Skeletal muscle satellite cell (primary cell): Measurements from ENCODE around the gene TNFRSF14.

Source experiments
- H3K27me3 ChIP-seq: 2 replicates; pipeline ENCODE4 v1.7.0; 2013; ENCODE audit warnings: low read length; ENCODE audit not compliant: control insufficient read depth, insufficient read depth
- H3K36me3 ChIP-seq: 2 replicates; pipeline ENCODE4 v1.7.0; 2013; ENCODE audit warnings: mild to moderate bottlenecking, control low read depth, low read length; ENCODE audit not compliant: insufficient read depth
- H3K4me1 ChIP-seq: 2 replicates; pipeline ENCODE4 v1.7.0; 2013; ENCODE audit warnings: low read length; ENCODE audit not compliant: control insufficient read depth, insufficient read depth
- H3K4me2 ChIP-seq: 2 replicates; pipeline ENCODE4 v1.7.0; 2013; ENCODE audit warnings: mild to moderate bottlenecking, low read length
- H3K4me3 ChIP-seq: 2 replicates; pipeline ENCODE4 v1.7.0; 2013; ENCODE audit warnings: low read length
- H3K9ac ChIP-seq: 2 replicates; pipeline ENCODE4 v1.7.0; 2013; ENCODE audit warnings: mild to moderate bottlenecking, low read depth, low read length, moderate library complexity
- H3K9me3 ChIP-seq: replicated peaks from 2 replicates; pipeline ENCODE4 v1.7.0; 2013; ENCODE audit warnings: mild to moderate bottlenecking, control low read depth, low read length

TNFRSF14 gene

GRCh38 chr1:2604844-2605508, 48.8 kb downstream of the TNFRSF14 start:
- Histone ChIP-seq H3K4me3 (no peak overlapping the region), H3K4me1 (no peaks in the 10 kb centered on the region), H3K9me3 (no peaks in the 10 kb centered on the region), H3K4me2 (no peak overlapping the region), H3K9ac (no peak overlapping the region), H3K27me3 (peaks cover 9% of the 10 kb centered on the region), H3K36me3 (no peaks in the 10 kb centered on the region)

GRCh38 chr1:2605509-2606395, 49.6 kb downstream of the TNFRSF14 start:
- peaks cover 16% of the 10 kb centered on the region for H3K27me3 ChIP-seq
- H3K36me3 ChIP-seq, result no peaks in the 10 kb centered on the region
- H3K9ac ChIP-seq, result no peak overlapping the region
- H3K4me1 ChIP-seq, result no peaks in the 10 kb centered on the region
- H3K4me3 ChIP-seq, result no peak overlapping the region
- H3K9me3 ChIP-seq, result no peaks in the 10 kb centered on the region
- no peak overlapping the region for H3K4me2 ChIP-seq

- no peak overlapping the region for H3K9ac ChIP-seq
- no peak overlapping the region for H3K4me3 ChIP-seq
- peaks cover 16% of the 10 kb centered on the region for H3K27me3 ChIP-seq
- no peaks in the 10 kb centered on the region for H3K4me1 ChIP-seq
- H3K4me2 ChIP-seq, result no peak overlapping the region
- H3K9me3 ChIP-seq, result no peaks in the 10 kb centered on the region
- H3K36me3 ChIP-seq, result no peaks in the 10 kb centered on the region
Measured at GRCh38 chr1:2606396-2606880, 50.3 kb downstream of the TNFRSF14 start.

- peaks cover 16% of the 10 kb centered on the region for H3K27me3 ChIP-seq
- no peaks in the 10 kb centered on the region for H3K36me3 ChIP-seq
- H3K4me3 ChIP-seq, result no peak overlapping the region
- no peak overlapping the region for H3K9ac ChIP-seq
- no peak overlapping the region for H3K4me2 ChIP-seq
- no peaks in the 10 kb centered on the region for H3K4me1 ChIP-seq
- H3K9me3 ChIP-seq, result no peaks in the 10 kb centered on the region
Measured at GRCh38 chr1:2606881-2607621, 50.9 kb downstream of the TNFRSF14 start.

- Histone ChIP-seq H3K36me3 (no peaks in the 10 kb centered on the region), H3K9ac (no peak overlapping the region), H3K9me3 (no peaks in the 10 kb centered on the region), H3K4me2 (no peak overlapping the region), H3K4me3 (no peak overlapping the region), H3K27me3 (peaks cover 12% of the 10 kb centered on the region), H3K4me1 (no peaks in the 10 kb centered on the region)
Measured at GRCh38 chr1:2607641-2608091, 51.5 kb downstream of the TNFRSF14 start.

GRCh38 chr1:2609319-2610035, 53.3 kb downstream of the TNFRSF14 start:
- H3K36me3 ChIP-seq, result no peaks in the 10 kb centered on the region
- no peaks in the 10 kb centered on the region for H3K4me1 ChIP-seq
- H3K27me3 ChIP-seq, result peaks cover 7% of the 10 kb centered on the region

GRCh38 chr1:2610036-2610959, 54.1 kb downstream of the TNFRSF14 start:
- Histone ChIP-seq H3K9me3 (no peaks in the 10 kb centered on the region), H3K27me3 (peaks cover 7% of the 10 kb centered on the region), H3K4me2 (no peak overlapping the region), H3K4me1 (no peaks in the 10 kb centered on the region), H3K4me3 (no peak overlapping the region), H3K9ac (no peak overlapping the region), H3K36me3 (no peaks in the 10 kb centered on the region)

More at GRCh38 chr1:2609319-2610035, 53.3 kb downstream of the TNFRSF14 start:
- Histone ChIP-seq H3K9ac (no peak overlapping the region), H3K4me2 (no peak overlapping the region), H3K4me3 (no peak overlapping the region), H3K9me3 (no peaks in the 10 kb centered on the region)

GRCh38 chr1:2611031-2611501, 54.9 kb downstream of the TNFRSF14 start:
- H3K4me3 ChIP-seq, result no peak overlapping the region
- H3K4me2 ChIP-seq, result peak overlapping the region; percentile 35
- no peak overlapping the region for H3K9ac ChIP-seq
- no peaks in the 10 kb centered on the region for H3K4me1 ChIP-seq
- peaks cover 7% of the 10 kb centered on the region for H3K27me3 ChIP-seq
- H3K9me3 ChIP-seq, result no peaks in the 10 kb centered on the region
- no peaks in the 10 kb centered on the region for H3K36me3 ChIP-seq

GRCh38 chr1:2611621-2612437, 55.7 kb downstream of the TNFRSF14 start:
- Histone ChIP-seq H3K4me3 (no peak overlapping the region), H3K9ac (no peak overlapping the region), H3K4me2 (no peak overlapping the region), H3K27me3 (peaks cover 13% of the 10 kb centered on the region), H3K9me3 (no peaks in the 10 kb centered on the region), H3K36me3 (no peaks in the 10 kb centered on the region), H3K4me1 (no peaks in the 10 kb centered on the region)
